Fibroblast of the aortic adventitia (primary cell): Measurements from ENCODE around the gene CHADL. TPM values are rescaled to one million over a fixed set of nuclear protein-coding genes. Genes with fewer than 3 reads are reported as not detected.
A peak's percentile ranks its signal among the peaks of the same experiment; 100 is the strongest.

Source experiments
- DNase-seq: peaks from one replicate; pipeline ENCODE4 v3.0.0-alpha.2; 2010; ENCODE audit warnings: low read depth
- H3K4me3 ChIP-seq: 2 replicates; pipeline ENCODE4 v1.5.1; 2011; ENCODE audit warnings: low read depth, mild to moderate bottlenecking, control low read depth, low read length, moderate library complexity
- total RNA-seq: library from RNA; depleted of rRNA; stranded (reverse); fragments of >200 nt; gene quantifications from 2 replicates; pipeline ENCODE4 v1.2.3, GENCODE V29; 2012; ENCODE audit warnings: low replicate concordance
- TF ChIP-seq, protein P1 (sequence below): IDR thresholded peaks from 2 replicates; pipeline ENCODE4 v1.5.1; 2011; ENCODE audit warnings: mild to moderate bottlenecking, low read length, control low read depth, inconsistent platforms; ENCODE audit not compliant: insufficient read depth

CHADL gene
- total RNA-seq, 1 donor: 0.99 TPM

GRCh38 chr22:41285441-41285819 is 44.7 kb upstream of the CHADL start:
- peak overlapping the region; percentile 86 for H3K4me3 ChIP-seq
- DNase-seq: peak; percentile 81
- TF ChIP-seq, protein P1, sequence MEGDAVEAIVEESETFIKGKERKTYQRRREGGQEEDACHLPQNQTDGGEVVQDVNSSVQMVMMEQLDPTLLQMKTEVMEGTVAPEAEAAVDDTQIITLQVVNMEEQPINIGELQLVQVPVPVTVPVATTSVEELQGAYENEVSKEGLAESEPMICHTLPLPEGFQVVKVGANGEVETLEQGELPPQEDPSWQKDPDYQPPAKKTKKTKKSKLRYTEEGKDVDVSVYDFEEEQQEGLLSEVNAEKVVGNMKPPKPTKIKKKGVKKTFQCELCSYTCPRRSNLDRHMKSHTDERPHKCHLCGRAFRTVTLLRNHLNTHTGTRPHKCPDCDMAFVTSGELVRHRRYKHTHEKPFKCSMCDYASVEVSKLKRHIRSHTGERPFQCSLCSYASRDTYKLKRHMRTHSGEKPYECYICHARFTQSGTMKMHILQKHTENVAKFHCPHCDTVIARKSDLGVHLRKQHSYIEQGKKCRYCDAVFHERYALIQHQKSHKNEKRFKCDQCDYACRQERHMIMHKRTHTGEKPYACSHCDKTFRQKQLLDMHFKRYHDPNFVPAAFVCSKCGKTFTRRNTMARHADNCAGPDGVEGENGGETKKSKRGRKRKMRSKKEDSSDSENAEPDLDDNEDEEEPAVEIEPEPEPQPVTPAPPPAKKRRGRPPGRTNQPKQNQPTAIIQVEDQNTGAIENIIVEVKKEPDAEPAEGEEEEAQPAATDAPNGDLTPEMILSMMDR: no peak

DNA sequence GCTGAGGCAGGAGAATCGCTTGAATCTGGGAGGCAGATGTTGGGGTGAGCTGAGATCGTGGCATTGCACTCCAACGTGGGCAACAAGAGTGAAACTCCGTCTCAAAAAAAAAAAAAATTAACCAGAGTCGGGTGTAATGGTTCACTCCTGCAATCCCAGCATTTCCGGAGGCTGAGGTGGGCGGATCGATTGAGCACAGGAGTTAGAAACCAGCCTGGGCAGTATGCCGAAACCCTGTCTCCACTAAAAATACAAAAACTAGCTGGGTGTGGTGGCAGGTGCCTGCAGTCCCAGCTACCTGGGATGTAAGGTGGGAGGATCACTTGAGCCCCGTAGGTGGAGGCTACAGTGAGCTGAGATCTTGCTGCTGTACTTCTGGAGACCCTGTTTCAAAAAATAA is 43.7 kb upstream of the CHADL start:
- TF ChIP-seq, protein P1: no peak
- DNase-seq: no peak
- H3K4me3 ChIP-seq: no peak overlapping the region

DNA sequence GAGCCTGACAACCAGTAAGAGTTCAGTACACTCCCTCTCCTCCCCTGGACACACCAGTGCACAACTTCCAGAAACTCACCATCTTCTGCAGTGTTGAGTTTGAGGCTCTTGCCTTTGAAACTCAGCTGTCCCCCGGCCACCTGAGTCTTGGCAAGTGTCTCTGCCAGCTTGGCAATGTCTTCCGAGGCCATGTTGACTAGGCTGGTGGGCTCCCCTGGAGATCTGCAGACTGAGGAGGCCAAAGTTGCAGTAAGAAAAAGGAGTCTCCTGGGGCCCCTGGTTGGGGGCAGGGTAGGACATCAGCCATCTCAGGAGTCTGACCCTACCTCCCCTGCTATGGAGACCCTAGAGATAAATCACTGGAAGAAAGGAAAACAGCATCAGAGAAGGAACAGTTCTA is 40.1 kb upstream of the CHADL start:
- no peak for DNase-seq
- no peak overlapping the region for H3K4me3 ChIP-seq
- TF ChIP-seq, protein P1: no peak

DNA sequence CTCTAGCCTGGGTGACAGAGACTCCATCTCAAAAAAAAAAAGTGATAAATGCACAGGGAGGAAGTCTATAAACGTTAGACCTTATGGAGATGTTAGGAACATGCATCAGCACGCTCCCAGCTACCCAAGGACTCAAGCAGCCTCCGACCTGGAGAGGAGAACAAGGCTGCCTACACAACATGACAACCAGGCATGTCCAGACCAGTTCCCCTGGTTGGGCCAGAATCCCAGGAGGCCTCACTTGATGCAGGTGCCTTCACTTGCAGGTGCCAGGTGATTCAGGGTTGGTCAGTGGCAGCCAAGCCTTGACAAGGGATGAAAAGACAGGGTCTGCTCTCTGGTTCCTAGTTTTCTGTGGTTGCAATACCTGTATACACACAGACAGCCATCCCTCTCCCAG is 39.3 kb upstream of the CHADL start:
- DNase-seq: no peak
- TF ChIP-seq, protein P1: no peak
- no peak overlapping the region for H3K4me3 ChIP-seq

DNA sequence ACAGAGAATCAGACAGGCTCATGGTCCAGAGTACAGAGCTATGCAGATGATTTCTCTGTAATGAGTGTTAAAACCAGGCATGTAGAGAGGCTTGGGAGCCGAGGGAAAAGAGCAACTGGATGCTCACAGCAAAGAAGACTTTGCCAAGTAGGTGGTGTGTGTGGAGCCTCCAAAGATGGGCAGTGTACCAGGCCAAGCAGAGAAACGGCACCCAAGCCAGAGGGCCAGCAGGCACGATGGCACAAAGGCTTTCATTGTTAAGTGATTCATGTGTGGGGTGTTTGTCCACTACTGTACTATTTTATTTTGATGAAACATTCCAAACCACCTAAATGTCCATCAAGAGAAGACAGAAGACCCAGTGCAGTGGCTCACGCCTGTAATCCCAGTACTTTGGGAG is 34.1 kb upstream of the CHADL start:
- DNase-seq: no peak
- H3K4me3 ChIP-seq: no peak overlapping the region
- TF ChIP-seq, protein P1: no peak

- DNase-seq: no peak
- TF ChIP-seq, protein P1: no peak
These were observed 32.4 kb upstream of the CHADL start for GRCh38 chr22:41273128-41273527.

GRCh38 chr22:41271787-41272186 is 31.1 kb upstream of the CHADL start:
- no peak for DNase-seq
- H3K4me3 ChIP-seq: no peak overlapping the region
- TF ChIP-seq, protein P1: no peak

More at GRCh38 chr22:41273128-41273527, 32.4 kb upstream of the CHADL start:
- no peak overlapping the region for H3K4me3 ChIP-seq
